SK-N-MC (cell line): ENCODE measurements around the gene GNAI3.
"Not testable (repeated sequence)": the region's sequence is repeated elsewhere in the genome, so short reads cannot be mapped to it uniquely, and the experiment has no call there.

Experiments used
- DNase-seq: peaks from one replicate; pipeline ENCODE4 v3.0.0-alpha.2; 2011; ENCODE audit warnings: low read depth, low spot score
- H3K27ac ChIP-seq: fragments of 200-600 bp; sonication (generic); 2 replicates; pipeline ENCODE4 v1.5.1; 2016; ENCODE audit warnings: mixed run types
- H3K36me3 ChIP-seq: fragments of 200-600 bp; sonication (generic); 2 replicates; pipeline ENCODE4 v1.6.1; 2017; ENCODE audit warnings: antibody characterized with exemption, low read length, mixed read lengths; ENCODE audit not compliant: insufficient read depth
- H3K4me3 ChIP-seq: fragments of 200-600 bp; sonication (generic); 2 replicates; pipeline ENCODE4 v1.5.1; 2016
- H3K9ac ChIP-seq: fragments of 200-600 bp; sonication (generic); 2 replicates; pipeline ENCODE4 v1.8.0; 2017; ENCODE audit warnings: mixed run types, mixed read lengths; ENCODE audit not compliant: insufficient read length
- H3K9me3 ChIP-seq: fragments of 200-600 bp; sonication (generic); 2 replicates; pipeline ENCODE4 v1.6.1; 2017; ENCODE audit warnings: low read depth, mild to moderate bottlenecking, antibody characterized with exemption, low read length, moderate library complexity, mixed read lengths
- EZH2 ChIP-seq: fragments of 200-600 bp; sonication (generic); IDR thresholded peaks from one replicate; pipeline ENCODE4 v1.6.1; 2017; ENCODE audit warnings: antibody characterized with exemption
- FOXP2 ChIP-seq: optimal IDR thresholded peaks from 2 replicates; pipeline ENCODE3; 2011; ENCODE audit warnings: mild to moderate bottlenecking, moderate library complexity; ENCODE audit not compliant: insufficient read depth; ENCODE audit errors: extremely low read length, control extremely low read depth
- POLR2AphosphoS5 ChIP-seq: IDR thresholded peaks from 2 replicates; pipeline ENCODE4 v1.6.1; 2012; ENCODE audit warnings: mild to moderate bottlenecking, low read depth, low read length, borderline replicate concordance

Gene GNAI3

DNA sequence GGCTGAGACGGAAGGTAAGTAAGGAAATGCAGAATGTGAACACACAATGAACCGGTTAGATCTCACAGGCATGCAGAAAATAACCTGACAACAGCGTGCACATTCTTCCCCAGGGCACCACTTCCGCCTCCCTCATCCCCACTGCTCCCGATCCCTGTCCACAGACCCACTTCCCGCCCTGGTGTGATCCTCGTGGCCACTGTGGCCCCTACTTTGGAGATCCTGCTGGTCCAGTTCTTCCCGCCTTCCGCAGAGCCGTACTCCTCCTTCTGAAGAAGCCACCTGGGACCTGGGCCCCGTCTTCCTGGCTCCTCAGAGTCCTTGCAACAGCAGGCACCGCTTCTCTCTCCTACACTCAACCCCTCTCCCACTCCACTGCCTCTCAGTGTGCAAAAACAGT lies 106.1 kb downstream of the GNAI3 start:
- H3K27ac ChIP-seq: peak overlapping the region; percentile 70; the same call in 1 of the 2 replicates
- DNase-seq: no peak
- TF ChIP-seq FOXP2: no peak
- no peak for TF ChIP-seq EZH2
- TF ChIP-seq POLR2AphosphoS5: no peak
- no peaks in the 10 kb centered on the region for H3K9me3 ChIP-seq
- H3K4me3 ChIP-seq: no peak overlapping the region
- H3K9ac ChIP-seq: no peak overlapping the region
- H3K36me3 ChIP-seq: no peaks in the 10 kb centered on the region

DNA sequence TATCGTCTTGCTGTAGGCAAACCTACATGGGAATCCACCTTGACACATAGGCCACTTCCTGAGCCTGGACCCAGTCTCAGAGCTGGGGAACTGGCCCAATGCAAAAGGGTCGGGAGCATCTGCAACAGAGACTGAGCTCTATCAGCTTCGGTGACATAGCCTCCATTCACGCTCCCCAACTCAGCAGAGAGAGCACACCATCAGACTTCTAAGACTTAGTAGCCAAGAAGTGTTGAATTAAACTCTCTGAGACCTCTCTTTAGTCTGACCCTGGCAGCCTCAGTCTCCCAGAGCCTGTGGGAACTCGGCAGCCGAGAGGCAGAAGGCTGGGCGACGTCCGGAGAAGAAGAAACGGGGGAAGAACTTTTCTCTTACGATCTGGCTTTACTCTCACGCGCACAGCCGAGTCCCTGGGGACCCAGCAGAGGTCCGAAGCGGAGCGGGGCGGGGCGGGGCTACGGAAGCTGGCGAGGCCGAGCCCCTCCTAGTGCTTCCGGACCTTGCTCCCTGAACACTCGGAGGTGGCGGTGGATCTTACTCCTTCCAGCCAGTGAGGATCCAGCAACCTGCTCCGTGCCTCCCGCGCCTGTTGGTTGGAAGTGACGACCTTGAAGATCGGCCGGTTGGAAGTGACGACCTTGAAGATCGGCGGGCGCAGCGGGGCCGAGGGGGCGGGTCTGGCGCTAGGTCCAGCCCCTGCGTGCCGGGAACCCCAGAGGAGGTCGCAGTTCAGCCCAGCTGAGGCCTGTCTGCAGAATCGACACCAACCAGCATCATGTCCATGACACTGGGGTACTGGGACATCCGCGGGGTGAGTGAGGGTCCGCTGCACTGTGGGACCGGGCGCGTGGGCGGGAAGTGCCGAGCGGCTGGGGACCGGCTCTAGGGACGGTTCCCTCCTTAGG lies 107.5 kb downstream of the GNAI3 start, which contains the start of gene GSTM4:
Gene GSTM4 (plus strand): TSS at position 485 of the 905 bp plus-strand sequence. CDS start 291 bp downstream, at position 776.
- no peak for DNase-seq
- Histone ChIP-seq H3K9ac (peak within 1 kb of the TSS; percentile 79), H3K4me3 (peak within 1 kb of the TSS; percentile 78), H3K9me3 (no peaks in the 10 kb centered on the region), H3K27ac (0 out of 2 replicates have a peak within 1 kb of the TSS, but pooled peaks have one; percentile 36), H3K36me3 (no peaks in the 10 kb centered on the region)
- peak; percentile 50; the same call in 1 of the 2 replicates for TF ChIP-seq POLR2AphosphoS5
- no peak for TF ChIP-seq FOXP2
- no peak for TF ChIP-seq EZH2

GRCh38 chr1:109657395-109657794 lies 109.0 kb downstream of the GNAI3 start:
- TF ChIP-seq EZH2 (no peak), POLR2AphosphoS5 (no peak), FOXP2 (no peak)
- Histone ChIP-seq H3K4me3 (no peak overlapping the region), H3K9ac (no peak overlapping the region), H3K36me3 (no peaks in the 10 kb centered on the region), H3K27ac (no peak overlapping the region), H3K9me3 (no peaks in the 10 kb centered on the region)
- no peak for DNase-seq

DNA sequence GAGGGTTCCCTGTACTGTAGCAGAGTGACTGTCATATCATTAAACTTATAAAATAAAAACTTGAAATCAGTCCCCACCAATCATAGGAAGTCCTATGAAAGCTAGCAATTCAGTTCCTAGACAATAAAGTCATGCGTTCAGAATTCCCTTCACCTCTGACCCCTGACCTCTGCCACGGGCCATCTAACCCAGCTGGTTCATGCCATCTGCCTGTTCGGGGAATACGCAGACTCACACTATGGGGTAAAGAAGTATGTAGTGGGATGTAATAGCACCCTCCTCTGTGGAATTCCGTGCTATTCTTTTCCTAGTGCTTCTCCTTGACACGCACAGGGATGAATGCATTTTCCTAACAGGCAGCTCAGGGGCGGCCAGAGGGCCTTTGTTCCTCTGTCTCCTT lies 109.6 kb downstream of the GNAI3 start:
- H3K9ac ChIP-seq: no peak overlapping the region
- DNase-seq: no peak
- TF ChIP-seq POLR2AphosphoS5: no peak
- no peak for TF ChIP-seq EZH2
- no peak for TF ChIP-seq FOXP2
- no peaks in the 10 kb centered on the region for H3K36me3 ChIP-seq
- 0 out of 2 replicates have a peak overlapping the region, but pooled peaks have one; percentile 31 for H3K27ac ChIP-seq
- no peaks in the 10 kb centered on the region for H3K9me3 ChIP-seq
- no peak overlapping the region for H3K4me3 ChIP-seq

DNA sequence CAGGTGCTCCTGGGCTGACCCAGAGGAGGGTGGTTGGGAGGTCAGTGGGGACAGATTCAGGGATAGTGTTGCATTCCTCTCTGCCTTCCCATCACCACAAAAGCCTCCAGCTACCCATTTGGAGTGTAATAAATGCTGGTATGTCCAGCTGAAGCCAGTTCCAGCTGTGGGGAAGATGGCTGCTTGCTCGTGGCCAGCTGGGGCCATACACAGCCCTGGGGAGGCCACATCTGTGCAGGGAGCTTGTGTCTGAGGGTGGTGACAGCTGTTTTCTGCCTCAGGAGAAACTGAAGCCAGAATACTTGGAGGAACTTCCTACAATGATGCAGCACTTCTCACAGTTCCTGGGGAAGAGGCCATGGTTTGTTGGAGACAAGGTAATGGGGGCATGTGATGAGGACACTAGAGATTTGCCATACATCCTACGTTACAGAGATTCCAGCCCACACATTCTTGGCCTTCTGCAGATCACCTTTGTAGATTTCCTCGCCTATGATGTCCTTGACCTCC lies 110.2 kb downstream of the GNAI3 start:
- DNase-seq: no peak
- no peaks in the 10 kb centered on the region for H3K36me3 ChIP-seq
- 0 out of 2 replicates have a peak overlapping the region, but pooled peaks have one; percentile 31 for H3K27ac ChIP-seq
- H3K4me3 ChIP-seq: no peak overlapping the region
- TF ChIP-seq POLR2AphosphoS5 (no peak), FOXP2 (no peak), EZH2 (no peak)
- H3K9me3 ChIP-seq: no peaks in the 10 kb centered on the region
- H3K9ac ChIP-seq: no peak overlapping the region

- H3K9ac ChIP-seq: no peak overlapping the region
- no peaks in the 10 kb centered on the region for H3K36me3 ChIP-seq
- no peak overlapping the region for H3K4me3 ChIP-seq
- DNase-seq: no peak
- H3K9me3 ChIP-seq: no peaks in the 10 kb centered on the region
- TF ChIP-seq EZH2: no peak
- no peak for TF ChIP-seq POLR2AphosphoS5
- no peak for TF ChIP-seq FOXP2
- H3K27ac ChIP-seq: no peak overlapping the region
Observed at GRCh38 chr1:109659145-109659544, 110.7 kb downstream of the GNAI3 start.

DNA sequence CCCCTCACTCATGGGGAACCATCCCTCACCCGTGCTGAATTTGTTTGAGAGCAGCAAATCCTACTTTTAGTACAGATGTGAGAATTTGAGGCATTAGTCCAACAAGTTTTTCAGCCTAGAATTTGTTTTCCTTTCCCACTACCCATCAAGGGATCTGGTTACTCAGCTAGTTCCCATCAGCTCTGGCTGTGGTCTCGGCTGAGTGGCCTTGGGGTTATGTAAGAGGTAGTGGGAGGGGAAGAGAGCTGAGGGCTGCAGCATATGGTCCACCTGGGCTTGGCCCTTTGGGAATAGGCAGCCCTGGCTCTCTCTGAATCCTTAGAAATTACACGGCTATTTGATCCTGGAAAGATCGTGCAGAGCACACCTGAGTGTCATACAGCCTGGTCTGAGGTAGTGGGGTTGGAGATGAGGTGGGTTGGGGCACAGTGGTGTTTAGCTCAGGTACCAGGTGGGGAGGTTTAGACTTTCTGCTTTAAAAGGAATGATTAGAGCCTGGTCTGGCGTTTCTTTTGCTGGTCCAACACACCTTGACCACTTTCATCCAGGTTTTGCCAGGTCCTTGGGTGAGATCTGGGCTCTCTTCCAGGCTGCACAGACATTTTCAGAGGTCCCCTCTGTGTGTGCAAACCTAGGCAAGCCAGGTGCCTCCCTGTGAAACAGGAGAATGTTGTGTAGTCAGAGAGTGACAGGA lies 111.7 kb downstream of the GNAI3 start:
- H3K36me3 ChIP-seq: no peaks in the 10 kb centered on the region
- no peak for TF ChIP-seq EZH2
- no peak for TF ChIP-seq FOXP2
- TF ChIP-seq POLR2AphosphoS5: no peak
- no peak overlapping the region for H3K4me3 ChIP-seq
- H3K27ac ChIP-seq: no peak overlapping the region
- DNase-seq: no peak
- H3K9me3 ChIP-seq: no peaks in the 10 kb centered on the region
- H3K9ac ChIP-seq: no peak overlapping the region

DNA sequence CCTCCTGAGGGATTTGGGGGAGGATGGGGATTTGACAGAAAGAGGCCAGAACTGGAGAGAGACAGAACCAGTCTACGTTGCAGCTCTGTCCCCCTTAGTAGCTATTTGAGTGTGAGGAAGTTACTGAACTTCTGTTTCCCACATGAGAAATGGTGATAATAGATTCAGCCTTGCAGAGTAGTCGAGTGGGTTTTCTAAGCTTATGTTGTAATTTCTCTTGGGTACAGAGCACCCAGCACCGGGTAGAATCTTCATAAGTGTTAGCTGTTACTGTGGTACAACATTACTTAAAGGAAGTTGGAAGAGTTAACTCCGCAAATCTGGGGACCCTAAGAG lies 112.2 kb downstream of the GNAI3 start:
- not testable (repeated sequence) for H3K9ac ChIP-seq, H3K27ac ChIP-seq, H3K36me3 ChIP-seq, H3K9me3 ChIP-seq, DNase-seq, H3K4me3 ChIP-seq

GRCh38 chr1:109661391-109661790 lies 113.0 kb downstream of the GNAI3 start:
- no peak for DNase-seq
- H3K9ac ChIP-seq: no peak overlapping the region
- H3K27ac ChIP-seq: no peak overlapping the region
- H3K36me3 ChIP-seq: no peaks in the 10 kb centered on the region
- TF ChIP-seq EZH2 (no peak), POLR2AphosphoS5 (no peak), FOXP2 (no peak)
- no peak overlapping the region for H3K4me3 ChIP-seq
- no peaks in the 10 kb centered on the region for H3K9me3 ChIP-seq
